ENCODE data around the gene THOC1.
"Not testable (repeated sequence)": the region's sequence is repeated elsewhere in the genome, so short reads cannot be mapped to it uniquely, and the experiment has no call there.

The THOC1 gene

DNA sequence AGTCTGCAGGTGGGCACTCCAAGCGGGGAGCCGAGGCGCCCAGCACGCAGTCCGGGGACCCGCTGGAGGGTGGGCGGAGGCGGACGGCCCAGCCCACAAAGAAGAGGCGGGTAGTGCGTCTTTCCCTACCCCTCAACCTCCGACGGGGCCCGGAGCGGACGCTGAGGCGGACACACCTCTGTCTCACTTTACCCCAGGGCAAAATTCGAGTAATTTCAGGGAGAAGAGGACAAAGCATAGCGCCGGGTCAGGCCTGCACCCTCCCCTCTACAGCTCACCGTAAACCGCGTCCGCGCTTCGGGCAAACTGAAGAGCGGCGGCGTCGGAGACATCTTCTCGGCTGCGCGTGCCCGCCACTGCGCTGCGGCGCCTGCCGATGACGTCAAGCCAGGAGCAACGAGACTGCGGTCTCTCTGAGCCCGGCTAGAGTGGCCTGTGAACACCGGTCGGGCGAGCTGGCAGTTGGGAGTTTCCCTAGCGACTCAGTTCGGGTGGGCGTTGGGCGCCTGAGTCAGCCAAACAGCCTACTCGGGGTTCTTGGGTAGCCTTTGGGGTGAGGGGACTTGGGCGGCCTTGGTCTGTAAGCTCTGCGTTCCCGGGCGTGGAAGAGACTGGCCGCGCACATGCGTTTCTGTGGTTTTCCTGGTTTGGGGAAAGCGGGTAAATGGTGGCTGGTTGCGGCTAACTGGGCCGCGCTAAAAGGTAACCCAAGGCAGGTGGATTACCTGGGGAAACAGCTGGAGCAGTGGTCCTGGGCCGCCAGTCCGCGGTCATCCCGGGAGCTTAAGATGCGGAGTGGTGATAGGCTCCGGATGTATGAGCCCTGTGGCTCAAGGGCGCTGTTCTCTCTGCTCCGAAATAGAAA lies at the start of gene THOC1:
Gene THOC1 (minus strand): TSS at position 360 of the 865 bp plus-strand sequence. CDS start 28 bp downstream, at position 332.
- DNase-seq (ENCODE audit: low read depth in 3 of 3), result peak; percentile 93 to 95 (median 93)

DNA sequence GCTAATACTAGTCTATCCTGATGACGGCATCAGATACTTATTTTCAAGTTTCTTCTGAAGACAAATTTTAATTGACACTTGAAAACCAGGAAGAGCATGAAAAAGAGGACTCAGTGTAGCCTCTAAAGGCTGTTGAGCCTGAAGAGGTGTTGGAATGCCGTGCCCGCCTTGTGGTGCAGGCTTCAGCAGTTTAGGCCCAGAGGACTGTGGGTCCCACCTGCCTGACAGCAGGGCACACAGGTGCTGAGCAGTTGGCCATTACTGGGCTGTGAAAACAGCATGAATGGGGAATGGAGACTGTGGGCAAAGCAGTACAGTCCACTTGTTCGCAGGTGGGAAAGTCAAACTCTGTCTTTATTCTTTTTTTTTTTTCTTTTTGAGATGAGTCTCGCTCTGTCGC lies 49.8 kb upstream of the THOC1 start:
- no peak for DNase-seq (ENCODE audit: low read depth in 3 of 3)

DNA sequence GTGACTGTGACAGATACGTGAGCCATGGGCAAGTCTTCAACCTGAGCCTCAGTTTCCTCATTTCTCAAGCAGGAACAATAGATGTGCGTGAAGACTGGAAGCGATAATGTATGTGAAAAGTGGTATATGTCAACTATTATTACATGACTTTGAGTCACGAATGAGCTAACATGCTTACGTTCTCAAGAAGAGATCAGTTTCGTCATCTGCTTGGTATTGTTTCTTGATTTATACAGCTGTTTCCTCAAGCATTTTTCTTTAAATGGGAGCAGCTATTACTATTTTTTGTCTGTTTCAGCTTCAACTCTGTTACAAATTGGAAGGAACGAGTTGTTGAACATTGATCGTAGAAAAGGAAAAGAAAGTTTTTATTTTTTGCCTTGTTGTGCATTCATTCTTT lies 48.5 kb upstream of the THOC1 start:
- DNase-seq (ENCODE audit: low read depth in 3 of 3), result no peak

DNA sequence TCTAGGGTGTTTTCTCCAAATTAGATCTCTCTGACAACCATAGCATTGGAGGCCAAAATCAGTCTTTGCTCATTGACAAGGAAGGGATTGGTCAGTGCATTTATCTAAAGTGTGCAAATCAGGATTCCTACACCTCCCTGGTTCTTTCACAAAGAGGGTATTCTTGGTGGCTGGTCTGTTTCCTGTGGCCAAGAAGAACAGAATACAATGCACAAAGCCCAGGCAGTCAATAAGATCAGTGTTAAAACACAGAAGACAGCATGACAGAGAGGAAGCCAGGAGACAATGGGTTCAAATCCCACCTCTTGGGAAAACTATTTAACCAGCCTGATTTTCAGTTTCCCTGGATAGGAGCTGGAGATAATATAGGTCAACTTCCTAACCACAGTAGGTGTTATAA lies 46.1 kb upstream of the THOC1 start:
- DNase-seq (ENCODE audit: low read depth in 3 of 3), result no peak

GRCh38 chr18:312415-312814 lies 44.6 kb upstream of the THOC1 start:
- DNase-seq (ENCODE audit: low read depth in 3 of 3), result no peak

DNA sequence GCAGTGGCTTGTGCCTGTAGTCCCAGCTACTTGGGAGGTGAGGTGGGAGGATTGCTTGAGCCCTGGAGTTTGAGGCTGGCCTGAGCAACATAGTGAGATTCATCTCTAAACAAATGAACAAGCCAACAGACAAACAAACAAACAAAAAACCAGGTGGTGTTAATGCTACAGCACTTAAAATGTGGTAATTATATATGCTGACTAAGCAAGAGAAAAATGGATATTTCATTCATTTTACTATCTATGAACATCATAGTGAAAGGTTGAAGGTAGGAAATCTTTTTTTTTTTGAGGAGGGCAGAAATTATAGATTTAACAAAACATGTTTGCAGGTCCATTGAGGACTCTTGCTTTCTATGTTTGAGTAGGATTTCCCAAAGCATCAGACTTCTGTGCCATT lies 42.2 kb upstream of the THOC1 start:
- no peak for DNase-seq (ENCODE audit: low read depth in 3 of 3)

- not testable (repeated sequence) for DNase-seq (ENCODE audit: low read depth in 3 of 3)
Observed at GRCh38 chr18:308086-308485, 40.2 kb upstream of the THOC1 start.

DNA sequence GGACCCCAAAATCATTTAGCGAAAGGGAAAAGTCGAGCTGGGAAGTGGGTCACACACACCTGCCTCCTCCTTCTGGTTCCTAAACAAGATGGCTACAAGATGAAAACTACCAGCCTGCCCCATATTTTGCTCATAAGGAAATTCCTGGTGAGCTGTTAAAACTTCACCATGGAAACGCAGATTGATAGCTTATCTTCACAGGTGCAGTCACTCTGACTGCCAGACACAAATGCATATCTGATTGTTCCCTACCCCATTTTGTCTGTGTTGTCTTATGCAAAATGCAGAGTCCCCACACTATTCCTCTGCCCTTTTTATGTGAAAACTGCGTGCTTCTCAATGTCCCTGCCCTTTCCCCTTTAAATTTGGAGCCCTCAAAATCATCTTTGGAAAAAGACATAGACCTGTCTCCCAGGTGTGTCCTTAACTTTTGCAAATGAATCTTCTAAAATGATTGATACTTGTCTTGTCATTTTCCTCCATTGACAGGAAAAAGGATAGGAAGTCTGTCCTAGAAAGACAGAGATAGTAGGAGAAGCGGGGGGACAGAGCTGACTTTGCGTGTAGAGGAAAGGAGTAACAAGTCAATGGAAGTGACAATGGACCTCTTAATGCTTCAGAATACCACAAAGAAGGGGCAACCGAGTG lies 38.9 kb upstream of the THOC1 start:
- no peak for DNase-seq (ENCODE audit: low read depth in 3 of 3)

DNA sequence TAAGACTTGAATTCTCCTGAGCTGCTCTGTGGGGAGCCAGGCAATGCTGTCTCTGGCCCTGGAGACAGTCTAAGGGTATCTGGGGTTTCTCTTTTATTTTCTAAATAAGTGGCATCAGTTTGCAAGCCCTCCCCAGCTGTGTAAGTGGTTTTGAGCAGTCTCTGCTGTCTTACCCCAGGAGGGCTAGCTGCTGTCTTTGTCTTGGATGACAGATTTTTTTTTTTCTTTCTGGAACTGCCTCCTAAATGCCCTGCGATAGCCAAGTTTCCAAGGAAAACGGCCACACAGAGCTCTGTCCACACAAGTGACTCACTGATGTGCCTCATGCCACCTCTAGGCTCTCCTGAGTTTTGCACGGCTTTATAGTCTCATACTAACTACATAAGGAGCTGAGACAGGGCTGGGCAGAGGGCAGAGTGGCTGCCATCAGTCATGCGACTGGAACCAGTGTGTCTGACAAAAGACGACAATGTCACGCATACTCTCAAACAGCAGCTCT lies 37.2 kb upstream of the THOC1 start:
- no peak for DNase-seq (ENCODE audit: low read depth in 3 of 3)

DNA sequence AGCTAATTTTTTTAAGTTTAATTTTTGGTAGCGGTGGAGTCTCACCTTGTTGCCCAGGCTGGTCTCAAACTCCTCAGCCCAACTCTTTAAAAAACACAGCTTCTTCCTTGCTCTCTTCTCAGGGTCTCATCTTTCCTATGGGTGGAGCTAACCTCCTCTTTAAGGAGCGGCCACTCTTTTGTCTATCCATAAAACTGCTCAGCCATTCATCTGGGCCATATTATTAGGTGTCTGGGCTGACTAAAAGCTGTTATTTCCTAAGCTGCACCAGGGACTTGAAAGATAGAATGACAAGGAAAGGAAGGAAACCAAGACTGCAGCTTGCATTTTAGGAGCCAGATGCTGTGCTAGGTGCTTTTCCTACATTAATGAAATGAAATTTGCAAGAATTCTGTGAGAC lies 35.8 kb upstream of the THOC1 start:
- no peak for DNase-seq (ENCODE audit: low read depth in 3 of 3)

DNA sequence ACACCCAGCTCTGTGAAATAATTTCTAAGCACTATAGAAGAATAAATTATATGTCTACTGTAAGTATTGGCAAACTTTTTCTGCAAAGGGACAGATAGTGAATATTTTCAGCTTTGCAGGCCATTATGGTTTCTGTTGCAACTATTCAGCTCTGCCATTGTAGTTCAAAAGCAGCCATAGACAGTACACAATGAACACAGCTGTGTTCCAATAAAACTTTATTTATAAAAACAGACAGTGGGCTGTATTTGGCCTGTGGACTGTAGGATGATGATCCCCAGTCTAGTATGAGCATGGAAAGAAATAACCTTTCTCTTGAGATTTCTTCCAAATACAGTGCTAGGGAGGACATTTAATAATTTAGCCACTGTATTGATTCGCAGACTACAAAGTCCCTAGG lies 35.2 kb upstream of the THOC1 start:
- DNase-seq (ENCODE audit: low read depth in 3 of 3), result no peak

- no peak for DNase-seq (ENCODE audit: low read depth in 3 of 3)
Observed at GRCh38 chr18:302097-302496, 34.2 kb upstream of the THOC1 start.

- DNase-seq (ENCODE audit: low read depth in 3 of 3), result no peak
Observed at GRCh38 chr18:297936-298335, 30.1 kb upstream of the THOC1 start.

DNA sequence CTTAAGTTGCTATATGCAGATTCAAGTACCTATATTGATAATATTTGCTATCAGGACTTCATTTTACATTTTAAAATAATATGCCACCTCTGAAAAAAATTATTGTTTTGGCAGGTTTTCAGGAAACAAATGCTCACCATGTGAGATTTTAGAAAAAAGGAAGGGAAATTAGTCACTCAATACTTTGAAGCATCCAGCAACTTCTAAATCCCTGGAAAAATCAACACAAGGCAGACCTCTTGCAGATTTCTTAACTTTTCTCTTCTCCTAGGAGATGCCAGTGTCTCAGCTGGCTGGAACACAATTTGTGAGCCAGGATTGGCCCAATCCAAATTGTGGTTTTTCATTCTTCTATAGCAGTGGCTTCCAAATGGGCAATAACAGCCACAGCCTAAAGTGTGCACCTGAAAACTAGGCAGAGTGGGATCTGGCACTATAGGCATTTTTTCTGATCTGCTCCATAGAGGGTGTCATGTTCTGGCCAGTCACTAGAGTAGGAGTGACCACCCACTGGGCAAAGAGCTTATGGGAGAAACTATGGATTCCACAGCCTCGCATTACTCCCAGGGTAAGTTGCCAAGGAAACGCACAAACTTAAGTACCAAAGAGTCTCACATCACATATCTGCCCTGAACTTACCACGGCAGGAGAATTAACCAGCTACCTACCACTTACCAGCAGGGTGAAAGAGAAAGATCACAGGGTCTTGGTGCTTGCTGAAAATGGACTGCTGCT lies 28.1 kb upstream of the THOC1 start:
- no peak for DNase-seq (ENCODE audit: low read depth in 3 of 3)

GRCh38 chr18:294566-294965 lies 26.7 kb upstream of the THOC1 start:
- DNase-seq (ENCODE audit: low read depth in 3 of 3), result no peak

DNA sequence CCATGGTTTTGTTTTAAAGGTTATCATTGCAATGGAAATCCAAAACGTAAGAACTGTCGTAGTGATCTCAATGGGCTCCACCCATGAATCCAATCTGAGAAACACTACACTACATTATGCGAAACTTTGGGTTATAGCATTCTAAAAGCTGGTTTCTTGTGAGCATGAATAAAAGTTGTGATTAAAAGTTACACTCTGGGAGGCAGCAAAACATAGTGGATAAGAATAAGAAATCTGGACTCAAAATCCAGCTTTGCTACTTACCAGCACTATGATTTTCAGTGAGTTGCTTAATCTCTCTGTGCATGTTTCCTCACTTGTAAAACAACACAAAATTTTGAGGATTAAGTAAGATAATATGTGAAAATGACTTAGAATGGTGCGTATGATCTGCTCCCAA lies 25.7 kb upstream of the THOC1 start:
- DNase-seq (ENCODE audit: low read depth in 3 of 3), result no peak

DNA sequence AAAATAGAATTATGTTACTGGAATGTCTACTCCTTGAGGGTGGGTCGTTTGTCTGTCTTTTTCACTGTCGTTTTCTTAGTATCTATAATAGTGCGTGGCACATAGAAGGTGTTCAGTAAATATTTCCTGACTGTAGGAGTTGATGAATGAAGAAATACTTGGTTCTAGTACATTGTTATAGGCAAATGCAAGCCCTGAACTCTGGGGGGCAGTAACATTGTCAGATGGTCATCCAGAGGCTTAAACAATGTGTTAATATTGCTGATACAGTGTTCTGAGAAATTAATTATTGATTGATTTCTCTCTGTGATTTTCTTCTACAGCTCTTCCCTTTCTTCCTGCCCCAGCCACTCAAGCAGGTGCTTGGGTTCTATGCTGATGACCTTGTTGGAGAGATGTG lies 24.4 kb upstream of the THOC1 start:
- no peak for DNase-seq (ENCODE audit: low read depth in 3 of 3)

- not testable (repeated sequence) for DNase-seq (ENCODE audit: low read depth in 3 of 3)
Observed at GRCh38 chr18:289970-290369, 22.1 kb upstream of the THOC1 start.

GRCh38 chr18:289026-289425 lies 21.2 kb upstream of the THOC1 start:
- DNase-seq (ENCODE audit: low read depth in 3 of 3), result no peak

GRCh38 chr18:286515-287310 lies 18.9 kb upstream of the THOC1 start:
- DNase-seq (ENCODE audit: low read depth in 3 of 3), result no peak

- DNase-seq (ENCODE audit: low read depth in 3 of 3), result no peak
Observed at GRCh38 chr18:285817-286216, 18.0 kb upstream of the THOC1 start.

GRCh38 chr18:275486-275885 lies 7.6 kb upstream of the THOC1 start:
- no peak for DNase-seq (ENCODE audit: low read depth in 3 of 3)

Measured in stimulated activated CD4-positive, alpha-beta T cell treated with anti-CD3 and anti-CD28 coated beads, TNF-alpha, amount 100 ng/mL, for 48 hours (primary cell).